Measurements from ENCODE around the gene UBE3C.
A peak's percentile ranks its signal among the peaks of the same experiment; 100 is the strongest.
"Not testable (repeated sequence)": the region's sequence is repeated elsewhere in the genome, so short reads cannot be mapped to it uniquely, and the experiment has no call there.

The UBE3C gene

GRCh38 chr7:157276091-157276561, 137.4 kb downstream of the UBE3C start:
- peak overlapping the region; percentile 30 for H3K27ac ChIP-seq
- no peak for DNase-seq (ENCODE audit: low spot score)
- CTCF ChIA-PET: no interaction called here
- TF ChIP-seq CTCF (conservative IDR thresholded peaks at IDR 0.05; ENCODE audit: low read depth): no peak
- POLR2A ChIA-PET (ENCODE audit: low non-redundant PET): no interaction called here

GRCh38 chr7:157276731-157277562, 138.2 kb downstream of the UBE3C start:
- ChIA-PET POLR2A (ENCODE audit: low non-redundant PET) (no interaction called here), CTCF (no interaction called here)
- peak overlapping the region; percentile 30 for H3K27ac ChIP-seq

GRCh38 chr7:157277568-157277967, 138.8 kb downstream of the UBE3C start:
- POLR2A ChIA-PET (ENCODE audit: low non-redundant PET); CTCF ChIA-PET; DNase-seq (ENCODE audit: low spot score): not testable (repeated sequence)
- H3K27ac ChIP-seq: peak overlapping the region; percentile 30; the same call in 1 of the 2 replicates

More at GRCh38 chr7:157276731-157277562, 138.2 kb downstream of the UBE3C start:
- DNase-seq (ENCODE audit: low spot score): no peak
- TF ChIP-seq CTCF (conservative IDR thresholded peaks at IDR 0.05; ENCODE audit: low read depth): no peak

- TF ChIP-seq CTCF (conservative IDR thresholded peaks at IDR 0.05; ENCODE audit: low read depth): no peak
- no peak for DNase-seq (ENCODE audit: low spot score)
- ChIA-PET CTCF (interaction anchor here (0.7 kb wide), 1 partner anchor 47 kb away, joined by 3 read pairs; no protein-coding TSS in a partner anchor), POLR2A (ENCODE audit: low non-redundant PET) (no interaction called here)
- no peak overlapping the region for H3K27ac ChIP-seq
Measured at GRCh38 chr7:157278167-157278790, 139.6 kb downstream of the UBE3C start.

GRCh38 chr7:157278791-157279724, 140.3 kb downstream of the UBE3C start:
- no peak for TF ChIP-seq CTCF (conservative IDR thresholded peaks at IDR 0.05; ENCODE audit: low read depth)
- POLR2A ChIA-PET (ENCODE audit: low non-redundant PET): no interaction called here
- no peak for DNase-seq (ENCODE audit: low spot score)
- H3K27ac ChIP-seq: peak overlapping the region; percentile 66
- CTCF ChIA-PET: interaction anchor here (0.7 kb wide), 1 partner anchor 48 kb away, joined by 3 read pairs; no protein-coding TSS in a partner anchor

- no peak for TF ChIP-seq CTCF (conservative IDR thresholded peaks at IDR 0.05; ENCODE audit: low read depth)
- peak overlapping the region; percentile 66 for H3K27ac ChIP-seq
- no peak for DNase-seq (ENCODE audit: low spot score)
- ChIA-PET POLR2A (ENCODE audit: low non-redundant PET) (no interaction called here), CTCF (no interaction called here)
Measured at GRCh38 chr7:157279741-157280215, 141.1 kb downstream of the UBE3C start.

All from RWPE1 (cell line).